ENCODE measurements around the gene ACOT6. TPM values are rescaled to one million over a fixed set of nuclear protein-coding genes. Genes with fewer than 3 reads are reported as not detected.

The ACOT6 gene
- total and polyA plus RNA-seq, 2 experiments from 2014 or later = not detected

DNA sequence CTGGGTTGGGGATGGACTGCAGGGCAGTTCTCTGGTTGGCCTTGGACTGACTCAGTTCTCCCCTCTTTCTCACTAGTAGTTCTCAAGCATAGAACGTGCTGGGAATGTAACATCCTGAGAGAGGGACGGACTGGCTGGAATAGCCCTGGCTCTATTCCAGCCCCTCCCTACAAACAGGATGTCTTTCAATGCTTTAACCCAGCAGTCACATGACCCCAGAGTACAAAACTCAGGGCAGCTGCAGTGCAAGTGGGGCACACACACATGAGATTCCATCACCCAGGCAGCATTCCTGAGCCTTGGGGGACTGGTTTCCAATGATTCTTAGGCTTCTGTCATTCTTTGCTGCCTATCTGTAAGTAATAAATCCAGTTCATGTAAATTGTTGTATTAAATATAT, 1.6 kb upstream of the ACOT6 start:
- peak; percentile 37 for DNase-seq (ENCODE audit: low spot score)
- WGBS (ENCODE audit: low lambda C conversion rate, missing lambda C conversion rate) = 43% methylated on average over 2 of the region's 2 CpGs
- no peaks in the 10 kb centered on the region for H3K9me2 ChIP-seq (replicated peaks; ENCODE audit: insufficient read depth)

GRCh38 chr14:73613046-73613383, 698 bp downstream of the ACOT6 start:
- TF ChIP-seq EZH2 (IDR thresholded peaks at IDR 0.05; ENCODE audit: borderline replicate concordance) (no peak), CTCF (IDR thresholded peaks at IDR 0.05; ENCODE audit: poor library complexity) (no peak)
- H3K27me3 ChIP-seq = no peaks in the 10 kb centered on the region
- H3K4me2 ChIP-seq = peak overlapping the region; percentile 87

More for the DNA sequence above, 1.6 kb upstream of the ACOT6 start:
- H3K27me3 ChIP-seq = no peaks in the 10 kb centered on the region
- no peak overlapping the region for H3K27ac ChIP-seq
- H3K4me1 ChIP-seq (ENCODE audit: insufficient read depth) = no peaks in the 10 kb centered on the region
- H3K36me3 ChIP-seq (replicated peaks; ENCODE audit: insufficient read depth, low read depth) = no peaks in the 10 kb centered on the region
- TF ChIP-seq CTCF (IDR thresholded peaks at IDR 0.05; ENCODE audit: poor library complexity) = no peak
- TF ChIP-seq EZH2 (IDR thresholded peaks at IDR 0.05; ENCODE audit: borderline replicate concordance) = no peak
- TF ChIP-seq EZH2phosphoT487 (IDR thresholded peaks at IDR 0.05; ENCODE audit: low read depth, severe bottlenecking, unreplicated experiment) = no peak
- no peak overlapping the region for H2AFZ ChIP-seq
- no peaks in the 10 kb centered on the region for H3K79me2 ChIP-seq
- no peak overlapping the region for H3K4me3 ChIP-seq
- H3K9me3 ChIP-seq (ENCODE audit: low read depth) = no peaks in the 10 kb centered on the region
- H3K4me2 ChIP-seq = no peak overlapping the region
- H4K20me1 ChIP-seq (ENCODE audit: insufficient read depth, poor library complexity, severe bottlenecking) = no peaks in the 10 kb centered on the region

DNA sequence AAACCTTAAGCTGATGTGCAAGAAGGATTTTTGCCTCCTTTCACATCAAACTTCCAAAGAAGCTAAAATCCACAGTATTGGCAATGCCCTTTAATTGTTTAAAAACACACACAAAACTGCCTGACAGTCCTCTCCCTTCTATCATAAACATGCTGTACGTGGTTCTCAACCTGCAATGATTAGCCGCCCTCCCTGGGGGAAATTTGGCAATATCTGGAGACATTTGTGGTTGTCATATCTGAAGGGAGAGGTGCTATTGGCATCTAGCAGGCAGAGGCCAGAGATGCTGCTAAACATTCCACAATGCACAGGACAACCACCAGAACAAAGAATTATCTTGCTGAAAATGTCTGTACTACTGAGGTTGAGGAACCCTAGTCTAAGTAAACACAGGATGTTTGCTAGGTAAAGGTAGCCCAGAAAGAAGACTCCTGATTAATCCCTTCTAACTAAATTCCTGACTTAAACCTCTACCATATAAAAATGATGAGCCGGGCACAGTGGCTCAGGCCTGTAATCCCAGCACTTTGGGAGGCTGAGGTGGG, 1.2 kb downstream of the ACOT6 start:
- no peak overlapping the region for H3K4me3 ChIP-seq
- H3K9me3 ChIP-seq (ENCODE audit: low read depth) = no peaks in the 10 kb centered on the region
- no peaks in the 10 kb centered on the region for H3K9me2 ChIP-seq (replicated peaks; ENCODE audit: insufficient read depth)
- 67% methylated on average over 3 of the region's 3 CpGs for WGBS (ENCODE audit: low lambda C conversion rate, missing lambda C conversion rate)
- no peak overlapping the region for H3K27ac ChIP-seq
- TF ChIP-seq EZH2 (IDR thresholded peaks at IDR 0.05; ENCODE audit: borderline replicate concordance) = no peak
- TF ChIP-seq CTCF (IDR thresholded peaks at IDR 0.05; ENCODE audit: poor library complexity) = no peak
- TF ChIP-seq EZH2phosphoT487 (IDR thresholded peaks at IDR 0.05; ENCODE audit: low read depth, severe bottlenecking, unreplicated experiment) = no peak
- no peaks in the 10 kb centered on the region for H3K79me2 ChIP-seq
- DNase-seq (ENCODE audit: low spot score) = no peak
- H3K27me3 ChIP-seq = no peaks in the 10 kb centered on the region
- no peaks in the 10 kb centered on the region for H3K4me1 ChIP-seq (ENCODE audit: insufficient read depth)
- H2AFZ ChIP-seq = peak overlapping the region; percentile 88
- H4K20me1 ChIP-seq (ENCODE audit: insufficient read depth, poor library complexity, severe bottlenecking) = no peaks in the 10 kb centered on the region
- no peaks in the 10 kb centered on the region for H3K36me3 ChIP-seq (replicated peaks; ENCODE audit: insufficient read depth, low read depth)
- H3K4me2 ChIP-seq = peak overlapping the region; percentile 87

More at GRCh38 chr14:73613046-73613383, 698 bp downstream of the ACOT6 start:
- Histone ChIP-seq H4K20me1 (ENCODE audit: insufficient read depth, poor library complexity, severe bottlenecking) (no peaks in the 10 kb centered on the region), H3K27ac (peak overlapping the region; percentile 76), H3K9me2 (replicated peaks; ENCODE audit: insufficient read depth) (no peaks in the 10 kb centered on the region), H3K79me2 (no peaks in the 10 kb centered on the region), H3K4me3 (peak overlapping the region; percentile 69), H2AFZ (peak overlapping the region; percentile 88), H3K4me1 (ENCODE audit: insufficient read depth) (no peaks in the 10 kb centered on the region), H3K9me3 (ENCODE audit: low read depth) (no peaks in the 10 kb centered on the region), H3K36me3 (replicated peaks; ENCODE audit: insufficient read depth, low read depth) (no peaks in the 10 kb centered on the region)
- no peak for DNase-seq (ENCODE audit: low spot score)
- WGBS (ENCODE audit: low lambda C conversion rate, missing lambda C conversion rate) = 9% methylated on average over 13 of the region's 13 CpGs

GRCh38 chr14:73616831-73617230, 4.5 kb downstream of the ACOT6 start:
- 63% methylated on average over 4 of the region's 4 CpGs for WGBS (ENCODE audit: low lambda C conversion rate, missing lambda C conversion rate)
- DNase-seq (ENCODE audit: low spot score) = no peak
- H3K9me3 ChIP-seq (ENCODE audit: low read depth) = no peaks in the 10 kb centered on the region
- no peaks in the 10 kb centered on the region for H3K9me2 ChIP-seq (replicated peaks; ENCODE audit: insufficient read depth)
- no peak overlapping the region for H3K27ac ChIP-seq
- H3K36me3 ChIP-seq (replicated peaks; ENCODE audit: insufficient read depth, low read depth) = no peaks in the 10 kb centered on the region
- no peak overlapping the region for H3K4me3 ChIP-seq
- H3K4me2 ChIP-seq = no peak overlapping the region
- no peak overlapping the region for H2AFZ ChIP-seq
- H4K20me1 ChIP-seq (ENCODE audit: insufficient read depth, poor library complexity, severe bottlenecking) = no peaks in the 10 kb centered on the region
- no peaks in the 10 kb centered on the region for H3K79me2 ChIP-seq
- H3K4me1 ChIP-seq (ENCODE audit: insufficient read depth) = no peaks in the 10 kb centered on the region
- H3K27me3 ChIP-seq = no peaks in the 10 kb centered on the region
- TF ChIP-seq CTCF (IDR thresholded peaks at IDR 0.05; ENCODE audit: poor library complexity) = no peak
- TF ChIP-seq EZH2 (IDR thresholded peaks at IDR 0.05; ENCODE audit: borderline replicate concordance) = no peak
- no peak for TF ChIP-seq EZH2phosphoT487 (IDR thresholded peaks at IDR 0.05; ENCODE audit: low read depth, severe bottlenecking, unreplicated experiment)

All from hepatocyte (in vitro differentiated cells).